Activated CD4-positive, CD25-positive, alpha-beta regulatory T cell treated with anti-CD3 and anti-CD28 coated beads, Interleukin-2, amount 50 U/mL, for 16 hours (primary cell): ENCODE data around the gene RNF225.
"Not testable (repeated sequence)": the region's sequence is repeated elsewhere in the genome, so short reads cannot be mapped to it uniquely, and the experiment has no call there.

Experiments
- DNase-seq: peaks from one replicate; pipeline ENCODE4 v3.0.0-alpha.2; 2020; ENCODE audit warnings: low read depth, low spot score

The RNF225 gene

DNA sequence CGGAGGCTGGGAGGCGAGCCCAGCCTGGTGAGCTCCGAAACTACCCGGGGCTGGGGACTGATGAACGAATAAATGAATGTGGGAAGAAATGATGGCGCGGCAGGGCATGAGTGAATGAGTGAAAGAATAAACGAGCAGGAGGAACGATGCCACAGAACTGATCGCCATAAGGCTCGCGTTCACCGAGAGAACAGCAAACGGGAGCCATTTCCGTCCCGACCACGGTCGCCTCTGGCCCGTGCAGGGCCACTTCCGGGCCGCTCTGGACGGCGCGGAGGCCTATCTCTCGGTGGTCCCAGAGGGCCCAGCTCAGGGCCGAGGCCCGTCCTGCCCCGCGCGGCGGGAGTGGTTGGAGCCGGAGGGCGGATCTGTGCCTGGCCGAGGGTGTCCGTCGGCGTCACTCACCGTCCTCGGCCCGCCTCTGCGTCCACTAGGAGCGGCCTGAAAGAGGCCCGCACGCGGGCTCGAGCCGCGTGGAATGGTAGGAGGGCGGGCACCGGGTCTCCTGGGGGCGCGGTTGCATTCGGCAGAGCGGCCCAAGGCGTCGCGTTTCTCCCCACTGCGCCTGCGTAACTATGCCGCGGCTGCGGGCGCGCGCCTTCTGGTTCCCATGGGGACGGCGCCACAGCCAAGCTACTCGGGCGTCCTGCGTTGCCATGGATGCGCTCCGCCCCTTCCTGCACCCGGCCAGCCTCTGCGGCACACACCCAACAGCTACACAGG lies 33.0 kb upstream of the RNF225 start, which contains the start of gene ZNF497:
Gene ZNF497 (minus strand): TSS at position 480 of the 723 bp plus-strand sequence. CDS start 5,116 bp downstream, outside the sequence.
- peak; percentile 89 for DNase-seq

DNA sequence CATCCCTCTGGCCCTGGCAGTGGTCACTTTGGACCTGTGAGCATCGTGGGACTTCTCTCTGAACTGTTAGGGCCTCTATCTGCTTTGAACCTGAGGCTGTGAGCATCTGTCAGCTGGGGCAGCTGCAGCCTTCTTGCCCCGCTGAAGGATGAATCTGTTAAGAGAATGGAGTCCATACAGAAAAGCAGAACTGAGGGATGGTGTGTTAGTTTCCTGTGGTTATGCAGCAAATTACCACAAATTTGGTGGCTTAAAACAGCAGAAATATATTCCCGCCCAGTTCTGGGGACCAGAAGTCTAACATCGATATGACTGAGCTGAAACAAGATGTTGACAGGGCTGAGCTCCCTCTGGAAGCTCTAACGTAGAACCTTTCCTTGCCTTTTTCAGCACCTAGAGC lies 31.3 kb upstream of the RNF225 start:
- no peak for DNase-seq

DNA sequence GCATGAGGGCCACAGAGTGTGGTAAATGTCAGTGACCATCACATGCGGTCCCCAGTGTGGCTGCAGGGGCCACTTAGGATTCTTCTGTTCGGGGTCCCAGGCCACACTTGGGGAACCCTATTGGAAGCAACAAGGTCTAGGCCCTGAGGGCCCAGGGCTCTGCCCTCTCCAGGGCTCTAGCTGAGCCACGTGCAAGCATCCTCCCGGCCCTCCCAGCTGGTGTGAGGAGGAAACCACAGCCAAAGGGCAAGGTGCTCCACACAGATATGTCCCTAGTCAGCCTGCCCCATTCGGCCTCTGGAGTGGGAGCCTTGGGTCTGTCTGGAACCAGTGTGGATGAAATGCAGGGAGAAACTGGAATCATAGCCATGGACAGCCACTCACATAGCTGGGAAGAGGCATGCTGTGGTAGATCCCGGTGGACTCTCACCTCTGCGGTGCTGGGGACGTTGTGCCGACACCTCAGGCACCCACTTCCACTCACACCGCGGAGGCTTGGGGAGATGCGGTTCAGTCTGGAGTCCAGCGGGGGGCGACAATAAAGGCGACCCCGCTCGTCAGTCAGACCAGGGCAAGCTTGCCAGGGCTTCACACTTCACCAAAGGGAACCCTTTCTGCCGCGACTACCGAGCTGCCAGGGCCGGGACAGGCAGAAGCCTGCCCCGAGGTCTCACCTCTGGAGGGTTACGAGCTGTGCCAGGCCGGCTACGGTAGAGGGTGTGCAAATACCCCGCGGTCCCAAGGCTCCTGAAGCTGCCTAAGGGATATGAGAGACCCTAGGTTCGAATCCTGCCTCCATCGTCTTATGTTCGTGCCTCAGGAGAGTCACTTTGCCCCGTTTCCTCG lies 28.6 kb upstream of the RNF225 start:
- no peak for DNase-seq

GRCh38 chr19:58367698-58368454 lies 27.6 kb upstream of the RNF225 start:
- DNase-seq, result no peak

DNA sequence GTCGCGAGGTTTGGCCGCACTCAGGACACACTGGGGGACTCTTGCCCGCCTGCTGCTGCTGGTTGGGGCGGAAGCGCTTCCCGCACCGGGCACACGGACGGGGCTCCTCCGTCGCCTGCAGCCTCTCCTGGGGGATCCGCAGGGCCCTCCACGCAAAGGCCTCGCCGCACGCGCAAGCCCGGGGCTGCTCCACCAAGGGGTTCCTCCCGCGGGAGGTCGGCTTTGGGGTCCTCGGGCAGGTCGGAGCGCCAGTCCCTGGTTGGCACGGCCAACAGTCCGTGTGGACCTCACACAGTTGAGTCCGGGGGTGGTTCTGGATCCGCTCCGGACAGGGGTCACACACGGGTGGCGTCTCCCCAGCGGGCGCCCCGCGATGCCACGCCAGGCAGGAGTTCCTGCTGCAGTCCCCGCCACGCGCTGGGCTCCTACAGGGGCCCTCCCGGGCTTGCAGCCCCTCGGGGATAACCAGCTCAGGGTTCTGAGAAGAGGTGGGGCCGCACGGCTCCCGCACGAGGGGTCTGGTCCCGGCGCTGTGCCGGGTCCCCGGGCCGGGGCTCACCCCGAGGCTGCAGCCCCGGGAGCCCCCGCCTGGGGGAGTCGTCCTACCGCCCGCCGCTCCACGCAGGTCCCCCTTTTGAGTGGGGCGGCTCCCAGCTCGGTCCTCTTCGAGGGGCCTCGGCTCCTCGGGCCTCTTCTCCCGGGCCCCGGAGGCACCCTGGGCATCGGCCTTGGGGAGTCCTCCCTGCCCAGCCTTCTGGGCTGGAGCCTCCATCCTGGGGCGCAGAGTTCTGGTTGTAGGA lies 26.7 kb upstream of the RNF225 start:
- DNase-seq, result no peak

GRCh38 chr19:58372311-58373133 lies 22.9 kb upstream of the RNF225 start:
- no peak for DNase-seq

DNA sequence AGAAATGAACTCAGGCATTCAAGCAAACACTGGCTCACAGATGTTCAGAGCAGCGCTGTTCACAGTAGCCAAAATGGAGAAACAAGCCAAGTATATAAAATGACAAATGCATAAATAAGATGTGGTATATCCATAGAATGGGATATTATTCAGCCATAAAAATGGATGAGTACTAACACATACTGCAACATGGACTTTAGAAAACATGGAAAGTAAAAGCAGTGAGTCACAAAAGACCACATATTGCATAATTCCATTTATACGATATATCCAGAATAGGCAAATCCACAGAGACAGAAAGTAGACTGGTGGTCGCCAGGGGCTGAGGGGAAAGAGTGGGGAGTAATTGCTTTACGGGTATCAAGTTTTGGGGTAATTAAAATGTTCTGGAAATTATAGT lies 21.3 kb upstream of the RNF225 start:
- DNase-seq, result no peak

DNA sequence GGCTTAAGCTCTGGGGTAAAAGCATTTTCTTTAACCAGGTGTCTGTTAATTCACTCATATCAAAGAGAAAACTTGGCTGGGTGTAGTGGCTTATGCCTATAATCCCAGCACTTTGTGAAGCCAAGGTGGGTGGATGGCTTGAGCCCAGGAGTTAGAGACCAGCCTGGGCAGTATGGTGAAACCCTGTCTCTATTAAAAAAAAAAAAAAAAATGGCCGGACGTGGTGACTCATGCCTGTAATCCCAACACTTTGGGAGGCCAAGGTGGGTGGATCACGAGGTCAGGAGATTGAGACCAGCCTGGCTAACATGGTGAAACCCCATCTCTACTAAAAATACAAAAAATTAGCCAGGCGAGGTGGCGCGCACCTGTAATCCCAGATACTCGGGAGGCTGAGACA lies 18.7 kb upstream of the RNF225 start:
- not testable (repeated sequence) for DNase-seq

- DNase-seq, result no peak
These were observed 16.2 kb upstream of the RNF225 start for GRCh38 chr19:58379246-58379645.

- no peak for DNase-seq
These were observed 15.3 kb upstream of the RNF225 start for GRCh38 chr19:58380037-58380661.

DNA sequence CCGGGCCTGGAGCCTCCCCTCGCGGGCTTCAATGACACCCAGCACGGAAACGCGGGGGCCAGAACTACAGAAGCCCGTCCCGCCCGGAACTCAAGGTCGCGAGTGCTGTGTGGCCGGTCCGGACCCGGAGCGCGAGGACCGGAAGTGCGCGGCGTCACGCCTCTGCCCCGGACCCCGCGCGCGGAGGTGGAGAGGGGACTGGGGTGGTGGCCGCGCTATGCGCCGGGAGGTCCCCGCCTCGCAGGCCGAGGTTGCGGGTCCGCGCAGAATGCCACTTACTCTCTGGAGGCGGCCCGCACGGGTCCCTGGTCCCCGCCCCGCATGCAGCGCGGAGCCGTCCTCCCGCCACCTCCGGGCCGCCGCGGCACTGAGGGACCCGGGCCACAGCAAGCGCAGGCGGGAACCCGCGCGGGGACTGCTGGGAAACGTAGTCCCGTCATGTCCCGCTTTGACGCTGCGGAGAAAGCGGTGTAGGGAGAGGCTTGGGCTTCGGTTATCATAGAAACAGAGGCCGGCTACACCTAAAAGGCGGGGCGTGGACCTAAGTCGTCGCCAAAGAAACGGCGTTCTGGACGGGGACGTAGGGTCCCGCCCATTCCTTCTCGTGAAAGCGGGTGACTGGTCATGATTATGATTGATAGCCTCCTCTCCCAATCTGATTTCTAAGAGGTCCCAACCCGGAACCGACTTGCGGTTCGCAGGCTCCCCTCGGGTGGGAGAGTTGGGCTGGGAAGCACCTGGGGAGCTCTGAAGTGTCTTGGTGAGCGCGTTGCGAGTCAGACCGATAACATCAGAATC lies 14.6 kb upstream of the RNF225 start, which contains the start of gene ZNF837:
Gene ZNF837 (minus strand): TSS at position 369 of the 798 bp plus-strand sequence. CDS start 11,698 bp downstream, outside the sequence.
- peak; percentile 97 for DNase-seq

- DNase-seq, result no peak
These were observed 13.8 kb upstream of the RNF225 start for GRCh38 chr19:58381460-58382212.

- no peak for DNase-seq
These were observed 12.4 kb upstream of the RNF225 start for GRCh38 chr19:58382997-58383603.

DNA sequence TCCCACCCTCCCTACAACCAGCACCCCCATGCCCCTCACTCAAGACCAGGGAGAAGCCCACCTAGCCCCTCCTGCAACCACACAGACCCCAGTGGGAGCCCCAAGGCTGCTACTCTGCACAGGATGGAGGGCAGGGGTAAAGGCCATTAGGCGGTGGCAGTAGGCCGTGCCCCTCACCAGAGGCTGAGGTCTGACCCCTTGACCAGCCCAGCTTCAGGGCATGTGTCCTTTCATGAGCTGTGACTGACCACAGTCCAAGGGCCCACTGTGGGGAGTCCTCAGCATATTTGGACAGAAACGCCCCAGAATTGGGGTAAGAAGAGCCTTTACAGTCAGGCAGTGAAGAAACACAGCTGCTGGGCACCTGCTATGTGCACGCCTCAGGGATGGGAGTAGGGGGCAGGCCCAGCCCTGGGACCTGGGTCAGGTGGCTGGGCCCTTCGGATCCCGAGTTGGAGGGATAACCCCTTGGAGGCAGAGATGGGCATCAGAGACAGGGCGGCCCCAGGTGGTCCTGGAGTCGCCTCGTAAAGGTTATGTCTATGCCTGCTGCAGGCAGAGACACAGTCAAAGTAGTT lies 10.1 kb upstream of the RNF225 start:
- DNase-seq, result no peak

GRCh38 chr19:58385891-58386575 lies 9.4 kb upstream of the RNF225 start:
- no peak for DNase-seq

GRCh38 chr19:58386576-58387337 lies 8.7 kb upstream of the RNF225 start, which contains the start of gene RPS5:
TSS of gene RPS5 (plus strand) at chr19:58387269. CDS start at chr19:58388138, 869 bp downstream.
- DNase-seq, result peak; percentile 97
